Measurements from ENCODE around the gene MBOAT1.

DNA sequence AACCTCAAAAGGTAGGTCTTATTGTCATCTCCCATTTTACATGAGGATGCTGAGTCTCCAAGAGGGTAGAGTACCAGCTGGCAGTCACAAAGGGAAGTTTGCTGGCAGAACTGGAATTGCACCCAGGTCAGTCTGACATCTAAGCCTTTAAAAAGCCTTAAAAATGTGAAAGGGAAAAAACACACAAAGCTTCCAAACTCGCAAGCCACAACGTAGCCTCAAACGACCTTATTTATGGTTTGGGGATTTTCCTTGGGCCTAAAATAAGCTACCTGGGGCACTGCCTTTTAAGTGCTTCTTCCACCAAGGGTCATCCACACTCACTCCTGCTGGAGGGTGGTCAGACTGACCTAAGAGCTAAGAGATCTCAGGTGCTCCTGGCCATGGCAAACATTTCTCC lies 2.1 kb downstream of the MBOAT1 start:
- TF ChIP-seq, protein P1, sequence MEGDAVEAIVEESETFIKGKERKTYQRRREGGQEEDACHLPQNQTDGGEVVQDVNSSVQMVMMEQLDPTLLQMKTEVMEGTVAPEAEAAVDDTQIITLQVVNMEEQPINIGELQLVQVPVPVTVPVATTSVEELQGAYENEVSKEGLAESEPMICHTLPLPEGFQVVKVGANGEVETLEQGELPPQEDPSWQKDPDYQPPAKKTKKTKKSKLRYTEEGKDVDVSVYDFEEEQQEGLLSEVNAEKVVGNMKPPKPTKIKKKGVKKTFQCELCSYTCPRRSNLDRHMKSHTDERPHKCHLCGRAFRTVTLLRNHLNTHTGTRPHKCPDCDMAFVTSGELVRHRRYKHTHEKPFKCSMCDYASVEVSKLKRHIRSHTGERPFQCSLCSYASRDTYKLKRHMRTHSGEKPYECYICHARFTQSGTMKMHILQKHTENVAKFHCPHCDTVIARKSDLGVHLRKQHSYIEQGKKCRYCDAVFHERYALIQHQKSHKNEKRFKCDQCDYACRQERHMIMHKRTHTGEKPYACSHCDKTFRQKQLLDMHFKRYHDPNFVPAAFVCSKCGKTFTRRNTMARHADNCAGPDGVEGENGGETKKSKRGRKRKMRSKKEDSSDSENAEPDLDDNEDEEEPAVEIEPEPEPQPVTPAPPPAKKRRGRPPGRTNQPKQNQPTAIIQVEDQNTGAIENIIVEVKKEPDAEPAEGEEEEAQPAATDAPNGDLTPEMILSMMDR (IDR thresholded peaks at IDR 0.05) = no peak
- no peak for TF ChIP-seq ZFX (IDR thresholded peaks at IDR 0.05; ENCODE audit: borderline replicate concordance)

All from 22Rv1 (cell line).